Measurements from ENCODE around the gene ADORA1.

- TF ChIP-seq MAX (IDR thresholded peaks at IDR 0.05) (no peak), POLR2A (IDR thresholded peaks at IDR 0.05; ENCODE audit: insufficient read depth in 1 of 2, low read depth in 2 of 2, low read length in 2 of 2) (no peak)
Measured at GRCh38 chr1:203153989-203154821, 26.7 kb downstream of the ADORA1 start.

Measured in HepG2 (cell line).